Pancreas (tissue), 10 donors: ENCODE data around the gene MAP2K5. TPM values are rescaled to one million over a fixed set of nuclear protein-coding genes. Genes with fewer than 3 reads are reported as not detected.

Source experiments
- ATAC-seq, 4 donors: fragments of 200-7000 bp; cut with Tn5 transposase; one replicate each; pipeline versions ENCODE4 v1.8.0 to v1.9.1; 2020; ENCODE audit warnings: mild to moderate bottlenecking in 4 of 4, moderate library complexity in 4 of 4
- DNase-seq, 6 donors: peaks; one replicate each; pipeline ENCODE4 v3.0.0-alpha.2; 2020
- FAIRE-seq: peaks from 2 replicates; lab custom pipeline; 2012; peaks lifted over from hg19 to GRCh38; lab: Jason Lieb, UNC
- H3K27ac ChIP-seq, 4 donors: fragments of 200-600 bp; sonication (generic); 1 replicate in 3 of 4; 2 replicates in 1 of 4; pipeline versions ENCODE4 v1.5.0 to v1.8.0; 2020
- H3K27me3 ChIP-seq, 4 donors: fragments of 200-600 bp; one replicate each; pipeline ENCODE4 v1.8.0; 2021
- H3K36me3 ChIP-seq, 3 donors: fragments of 200-600 bp; sonication (generic) in 1 of 3; one replicate each; pipeline versions ENCODE4 v1.5.0 to v1.8.0; 2020 to 2021
- H3K4me1 ChIP-seq, 3 donors: fragments of 200-600 bp; one replicate each; pipeline ENCODE4 v1.8.0; 2021
- H3K4me3 ChIP-seq, 4 donors: fragments of 200-600 bp; sonication (generic) in 2 of 4; one replicate each; pipeline versions ENCODE4 v1.5.0 to v1.8.0; 2020 to 2021
- H3K9me3 ChIP-seq, 4 donors: fragments of 200-600 bp; one replicate each; pipeline ENCODE4 v1.8.0; 2021
- CTCF ChIP-seq, 4 donors: fragments of 200-600 bp; sonication (generic) in 3 of 4; IDR thresholded peaks; one replicate each; pipeline versions ENCODE4 v1.5.0 to v1.8.0; 2021; ENCODE audit warnings: antibody characterized with exemption in 4 of 4
- WGBS, 2 donors: extraction: QIAGEN DNeasy Blood & Tissue Kit; methylation state at CpG; one replicate each; pipeline ENCODE4 v1.1.7; 2013; 5-methylcytosine and 5-hydroxymethylcytosine counted together
- intact Hi-C, 3 donors: fragments of 100-400 bp; cut with DNase I; formaldehyde crosslinking; loops; one replicate each; pipeline versions ENCODE4 v1.11.1 to v1.14.2; 2022
- polyA plus RNA-seq, 2 donors: library from polyadenylated mRNA; stranded (reverse); fragments of 200-250 nt; gene quantifications; one replicate each; pipeline ENCODE4 v1.2.3, GENCODE V29; 2013
- total RNA-seq, 6 donors: library from RNA; stranded (reverse); fragmentation: NEBNext Ultra II Directional in 4 of 6; extraction: Animal tissue kit (Norgen Biotek cat#: 25700) in 4 of 6; gene quantifications; one replicate each; pipeline versions ENCODE4 v1.2.1 to v1.2.4, GENCODE V29; 2021 to 2023
- donor health status: healthy with polysubstance abuse.
- donor health status: DM: no; HTN: no; CAD: no; lungs with moderate emphysema.
- donor health status: DM: no; HTN: no; CAD: no.
- donor health status: control.
- donor health status: control.
- donor health status: Bipolar disorder and iron deficiency.
- donor health status: DM: yes; HTN: yes; CAD: no.
- donor health status: DM: no; HTN: no; CAD: no.
- donor health status: DM: no; HTN: no; CAD: no.
- donor health status: DM: yes; HTN: yes; CAD: no.

Gene MAP2K5
- total and polyA plus RNA-seq, 8 donors = 5.5 to 14.8 (median 10.0) TPM

- WGBS, 2 donors = 74 to 75% methylated on average over 6 of the region's 6 CpGs
- peaks cover 0 to 5% (median 0%) of the 10 kb centered on the region in 3 donors for H3K36me3 ChIP-seq
These were observed 51.1 kb downstream of the MAP2K5 start for GRCh38 chr15:67593562-67593961.

GRCh38 chr15:67594770-67595169 is 52.3 kb downstream of the MAP2K5 start:
- Histone ChIP-seq H3K36me3 (no peaks in the 10 kb centered on the region), H3K4me1 (no peaks in the 10 kb centered on the region), H3K9me3 (no peaks in the 10 kb centered on the region), H3K4me3 (no peak overlapping the region), H3K27me3 (no peaks in the 10 kb centered on the region), H3K27ac (no peak overlapping the region)
- ATAC-seq (no peak), DNase-seq (no peak), FAIRE-seq (no peak)
- TF ChIP-seq CTCF (IDR thresholded peaks at IDR 0.05) = no peak
- intact Hi-C loops = no loop called here

More at GRCh38 chr15:67593562-67593961, 51.1 kb downstream of the MAP2K5 start:
- ATAC-seq (no peak), FAIRE-seq (no peak), DNase-seq (no peak)
- H3K4me1 ChIP-seq = no peaks in the 10 kb centered on the region
- no peak for TF ChIP-seq CTCF (IDR thresholded peaks at IDR 0.05)
- no peaks in the 10 kb centered on the region for H3K27me3 ChIP-seq
- H3K27ac ChIP-seq = no peak overlapping the region
- intact Hi-C loops = no loop called here
- H3K9me3 ChIP-seq = no peaks in the 10 kb centered on the region
- no peak overlapping the region for H3K4me3 ChIP-seq

GRCh38 chr15:67595572-67595971 is 53.1 kb downstream of the MAP2K5 start:
- intact Hi-C loops = no loop called here
- no peak overlapping the region for H3K27ac ChIP-seq
- H3K27me3 ChIP-seq = no peaks in the 10 kb centered on the region
- no peak for DNase-seq
- no peak for ATAC-seq
- no peaks in the 10 kb centered on the region for H3K36me3 ChIP-seq
- no peak overlapping the region for H3K4me3 ChIP-seq
- TF ChIP-seq CTCF (IDR thresholded peaks at IDR 0.05) = no peak
- no peak for FAIRE-seq
- no peaks in the 10 kb centered on the region for H3K9me3 ChIP-seq
- H3K4me1 ChIP-seq = no peaks in the 10 kb centered on the region

- ATAC-seq (no peak), FAIRE-seq (no peak), DNase-seq (no peak)
- Histone ChIP-seq H3K4me1 (no peaks in the 10 kb centered on the region), H3K4me3 (no peak overlapping the region), H3K27ac (no peak overlapping the region), H3K27me3 (no peaks in the 10 kb centered on the region), H3K36me3 (no peaks in the 10 kb centered on the region), H3K9me3 (no peaks in the 10 kb centered on the region)
- WGBS, 2 donors = 92 to 94% methylated on average over 2 of the region's 2 CpGs
- no peak for TF ChIP-seq CTCF (IDR thresholded peaks at IDR 0.05)
- intact Hi-C loops = no loop called here
These were observed 58.6 kb downstream of the MAP2K5 start for GRCh38 chr15:67601073-67601472.

GRCh38 chr15:67603063-67603462 is 60.6 kb downstream of the MAP2K5 start:
- TF ChIP-seq CTCF (IDR thresholded peaks at IDR 0.05) = no peak
- 90 to 95% methylated on average over 4 of the region's 4 CpGs for WGBS, 2 donors
- ATAC-seq = no peak
- FAIRE-seq = no peak
- no peak for DNase-seq
- no peak overlapping the region for H3K27ac ChIP-seq
- H3K9me3 ChIP-seq = no peaks in the 10 kb centered on the region
- no peaks in the 10 kb centered on the region for H3K27me3 ChIP-seq
- no peaks in the 10 kb centered on the region for H3K36me3 ChIP-seq
- no peaks in the 10 kb centered on the region for H3K4me1 ChIP-seq
- intact Hi-C loops = no loop called here
- no peak overlapping the region for H3K4me3 ChIP-seq
